Dendritic cell treated with granulocyte-macrophage colony-stimulating factor and Interleukin-4, amounts not matched to agents 40 ng/mL and 50 ng/mL, for 4 days (primary cell): Measurements from ENCODE around the gene SPINK8.

ENCODE experiments used
- H3K27ac Mint-ChIP-seq: one replicate; pipeline ENCODE4 v1.8.0; 2022; ENCODE audit warnings: mild to moderate bottlenecking, mixed read lengths
- H3K27me3 Mint-ChIP-seq: one replicate; pipeline ENCODE4 v1.8.0; 2022; ENCODE audit warnings: mild to moderate bottlenecking, mixed read lengths
- H3K36me3 Mint-ChIP-seq: one replicate; pipeline ENCODE4 v1.8.0; 2022; ENCODE audit warnings: low read depth, mixed read lengths
- H3K4me1 Mint-ChIP-seq: one replicate; pipeline ENCODE4 v1.8.0; 2022; ENCODE audit warnings: low read depth, mixed read lengths
- H3K4me3 Mint-ChIP-seq: one replicate; pipeline ENCODE4 v1.8.0; 2022; ENCODE audit warnings: mild to moderate bottlenecking, moderate library complexity, mixed read lengths
- H3K9me3 Mint-ChIP-seq: one replicate; pipeline ENCODE4 v1.8.0; 2022; ENCODE audit warnings: mixed read lengths
- intact Hi-C: fragments of 100-400 bp; cut with micrococcal nuclease; formaldehyde crosslinking; loops from one replicate; pipeline ENCODE4 v1.15.0; 2022

The SPINK8 gene

GRCh38 chr3:48258530-48258929 is 74.9 kb downstream of the SPINK8 start:
- H3K4me1 Mint-ChIP-seq = peaks cover 27% of the 10 kb centered on the region
- H3K27ac Mint-ChIP-seq = no peak overlapping the region
- no peaks in the 10 kb centered on the region for H3K27me3 Mint-ChIP-seq
- intact Hi-C loops = no loop called here
- H3K9me3 Mint-ChIP-seq = no peaks in the 10 kb centered on the region
- H3K4me3 Mint-ChIP-seq = no peak overlapping the region
- H3K36me3 Mint-ChIP-seq = peaks cover 94% of the 10 kb centered on the region
